PC-3 (cell line): ENCODE measurements around the gene ATP4A. TPM values are rescaled to one million over a fixed set of nuclear protein-coding genes. Genes with fewer than 3 reads are reported as not detected.

Experiments used
- ATAC-seq: fragments of 200-7000 bp; cut with Tn5 transposase; 2 replicates; pipeline ENCODE4 v1.9.1; 2020; ENCODE audit warnings: mild to moderate bottlenecking, moderate library complexity
- BruUV-seq: library from RNA; stranded (reverse); fragments of 400-500 nt; replicated peaks from 2 replicates; lab custom pipeline; 2021; lab: Mats Ljungman, UMichigan
- CTCF ChIA-PET: fragments of 300-600 bp; sonication (Branson Sonifier 250); formaldehyde crosslinking; loops from one replicate; lab custom pipeline; 2022; ENCODE audit warnings: antibody characterized with exemption; lab: Charles Lee
- POLR2A ChIA-PET: fragments of 300-600 bp; sonication (Branson Sonifier 250); formaldehyde crosslinking; loops from one replicate; lab custom pipeline; 2022; ENCODE audit warnings: antibody characterized with exemption; ENCODE audit not compliant: unreplicated experiment; lab: Charles Lee
- DNase-seq: peaks from one replicate; pipeline ENCODE4 v3.0.0-alpha.2; 2015
- H2AFZ ChIP-seq: fragments of 300-600 bp; sonication (generic); 2 replicates; pipeline ENCODE4 v1.6.0; 2016; ENCODE audit warnings: antibody characterized with exemption, low read length
- H3F3A ChIP-seq: fragments of 300-600 bp; sonication (generic); one replicate; pipeline ENCODE4 v1.6.0; 2017; ENCODE audit warnings: antibody characterized with exemption, low read length, control low read depth, mild to moderate bottlenecking; ENCODE audit not compliant: unreplicated experiment
- H3K27ac ChIP-seq: fragments of 300-600 bp; sonication (generic); 2 replicates; pipeline ENCODE4 v1.5.1; 2016; ENCODE audit warnings: mild to moderate bottlenecking, low read length
- H3K27me3 ChIP-seq: fragments of 300-600 bp; sonication (generic); 2 replicates; pipeline ENCODE4 v1.6.1; 2016; ENCODE audit warnings: low read length, mixed read lengths
- H3K36me3 ChIP-seq: fragments of 300-600 bp; sonication (generic); 2 replicates; pipeline ENCODE4 v1.6.1; 2016; ENCODE audit warnings: low read depth, mixed run types, low read length, mixed read lengths
- H3K4me1 ChIP-seq: fragments of 300-600 bp; sonication (generic); 2 replicates; pipeline ENCODE4 v1.5.1; 2016; ENCODE audit warnings: low read length; ENCODE audit not compliant: insufficient read depth
- H3K4me2 ChIP-seq: fragments of 300-600 bp; sonication (generic); 2 replicates; pipeline ENCODE4 v1.6.0; 2016; ENCODE audit warnings: low read length
- H3K4me3 ChIP-seq: fragments of 300-600 bp; sonication (generic); 2 replicates; pipeline ENCODE4 v1.5.1; 2016; ENCODE audit warnings: mild to moderate bottlenecking, low read length, mixed read lengths
- H3K79me2 ChIP-seq: fragments of 300-600 bp; sonication (generic); 2 replicates; pipeline ENCODE4 v1.6.1; 2017; ENCODE audit warnings: low read length, mixed read lengths
- H3K9ac ChIP-seq: fragments of 300-600 bp; sonication (generic); 2 replicates; pipeline ENCODE4 v1.6.0; 2016; ENCODE audit warnings: mild to moderate bottlenecking, low read length
- H3K9me2 ChIP-seq: fragments of 300-600 bp; sonication (generic); replicated peaks from 2 replicates; pipeline ENCODE4 v1.6.1; 2016; ENCODE audit warnings: mixed run types, low read length, mixed read lengths
- H3K9me3 ChIP-seq: fragments of 300-600 bp; sonication (generic); 2 replicates; pipeline ENCODE4 v1.6.1; 2016; ENCODE audit warnings: low read length, mixed read lengths
- H4K20me1 ChIP-seq: fragments of 300-600 bp; sonication (generic); 2 replicates; pipeline ENCODE4 v1.6.1; 2016; ENCODE audit warnings: low read length, mixed read lengths
- EZH2 ChIP-seq: fragments of 300-600 bp; sonication (generic); IDR thresholded peaks from one replicate; pipeline ENCODE4 v1.6.1; 2017; ENCODE audit warnings: antibody characterized with exemption, mild to moderate bottlenecking, low read length; ENCODE audit not compliant: unreplicated experiment
- EZH2phosphoT487 ChIP-seq: fragments of 300-600 bp; sonication (generic); IDR thresholded peaks from 2 replicates; pipeline ENCODE4 v1.6.1; 2018; ENCODE audit warnings: mild to moderate bottlenecking, antibody characterized with exemption, low read length, borderline replicate concordance
- intact Hi-C: fragments of 100-400 bp; cut with micrococcal nuclease; formaldehyde crosslinking; loops from 2 replicates; pipeline ENCODE4 v1.9.0; 2023
- total RNA-seq: library from RNA; depleted of rRNA; stranded (reverse); fragments of >200 nt; gene quantifications from 2 replicates; pipeline ENCODE4 v1.2.3, GENCODE V29; 2014
- TF ChIP-seq, protein P1 (sequence below): fragments of 300-600 bp; sonication (generic); conservative IDR thresholded peaks from 2 replicates; pipeline ENCODE4 v1.5.1; 2017; ENCODE audit warnings: antibody characterized with exemption, low read depth, mild to moderate bottlenecking, low read length

The ATP4A gene
- total RNA-seq, 1 experiment from 2014 or later = not detected

- ATAC-seq (no peak), DNase-seq (no peak)
- intact Hi-C loops = no loop called here
- no TSS peak for BruUV-seq
- ChIA-PET CTCF (no interaction called here), POLR2A (interaction anchor here (0.5 kb wide), 1 partner anchor 46 kb away, joined by 3 read pairs; no protein-coding TSS in a partner anchor)
- no peaks in the 10 kb centered on the region for H3K36me3 ChIP-seq
- no peaks in the 10 kb centered on the region for H3F3A ChIP-seq
- no peak overlapping the region for H3K27ac ChIP-seq
- no peak overlapping the region for H2AFZ ChIP-seq
- TF ChIP-seq EZH2 (no peak), EZH2phosphoT487 (no peak)
- TF ChIP-seq, protein P1, sequence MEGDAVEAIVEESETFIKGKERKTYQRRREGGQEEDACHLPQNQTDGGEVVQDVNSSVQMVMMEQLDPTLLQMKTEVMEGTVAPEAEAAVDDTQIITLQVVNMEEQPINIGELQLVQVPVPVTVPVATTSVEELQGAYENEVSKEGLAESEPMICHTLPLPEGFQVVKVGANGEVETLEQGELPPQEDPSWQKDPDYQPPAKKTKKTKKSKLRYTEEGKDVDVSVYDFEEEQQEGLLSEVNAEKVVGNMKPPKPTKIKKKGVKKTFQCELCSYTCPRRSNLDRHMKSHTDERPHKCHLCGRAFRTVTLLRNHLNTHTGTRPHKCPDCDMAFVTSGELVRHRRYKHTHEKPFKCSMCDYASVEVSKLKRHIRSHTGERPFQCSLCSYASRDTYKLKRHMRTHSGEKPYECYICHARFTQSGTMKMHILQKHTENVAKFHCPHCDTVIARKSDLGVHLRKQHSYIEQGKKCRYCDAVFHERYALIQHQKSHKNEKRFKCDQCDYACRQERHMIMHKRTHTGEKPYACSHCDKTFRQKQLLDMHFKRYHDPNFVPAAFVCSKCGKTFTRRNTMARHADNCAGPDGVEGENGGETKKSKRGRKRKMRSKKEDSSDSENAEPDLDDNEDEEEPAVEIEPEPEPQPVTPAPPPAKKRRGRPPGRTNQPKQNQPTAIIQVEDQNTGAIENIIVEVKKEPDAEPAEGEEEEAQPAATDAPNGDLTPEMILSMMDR = no peak
- H3K4me2 ChIP-seq = no peak overlapping the region
- no peak overlapping the region for H3K4me3 ChIP-seq
- no peak overlapping the region for H3K9ac ChIP-seq
- H3K27me3 ChIP-seq = no peaks in the 10 kb centered on the region
- H3K9me3 ChIP-seq = no peaks in the 10 kb centered on the region
- no peaks in the 10 kb centered on the region for H4K20me1 ChIP-seq
- H3K79me2 ChIP-seq = no peaks in the 10 kb centered on the region
- no peaks in the 10 kb centered on the region for H3K9me2 ChIP-seq
- H3K4me1 ChIP-seq = peaks cover 5% of the 10 kb centered on the region; the same call in 1 of the 2 replicates
Measured at GRCh38 chr19:35556025-35556590, 7.3 kb downstream of the ATP4A start.

DNA sequence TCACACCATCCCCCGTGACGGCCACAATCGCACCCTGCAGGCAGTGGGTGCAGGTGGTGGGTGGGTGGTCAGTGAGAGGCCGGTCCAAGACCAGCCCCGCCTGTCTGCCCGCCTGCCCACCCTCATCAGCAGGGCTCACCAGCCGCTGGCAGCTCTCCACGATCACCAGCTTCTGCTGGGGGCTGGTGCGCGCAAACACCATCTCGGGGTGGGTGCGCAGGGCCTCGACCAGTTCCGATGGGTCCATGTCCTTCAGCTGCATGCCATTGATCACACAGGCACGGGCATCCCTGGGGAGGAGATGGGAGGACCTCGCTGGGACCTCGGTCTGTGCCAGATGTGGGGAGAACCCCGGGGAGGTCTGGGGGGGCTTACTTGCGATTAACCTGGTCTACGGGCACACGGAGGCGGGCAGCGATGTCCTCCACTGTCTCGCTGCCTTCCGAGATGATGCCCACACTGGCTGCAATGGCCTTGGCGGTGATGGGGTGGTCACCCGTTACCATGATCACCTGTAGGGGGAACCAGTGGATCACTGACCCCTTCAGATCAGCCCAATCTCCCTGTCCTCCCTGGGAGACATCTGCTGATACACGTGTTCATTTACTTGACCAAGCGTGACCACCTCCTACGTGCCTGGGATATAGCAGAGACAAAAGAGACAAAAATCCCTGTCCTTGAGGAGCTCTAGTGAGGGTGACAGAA lies 8.0 kb downstream of the ATP4A start:
- no peak overlapping the region for H3K9ac ChIP-seq
- H3K27me3 ChIP-seq = no peaks in the 10 kb centered on the region
- no peaks in the 10 kb centered on the region for H3K36me3 ChIP-seq
- peaks cover 5% of the 10 kb centered on the region; the same call in 1 of the 2 replicates for H3K4me1 ChIP-seq
- TF ChIP-seq, protein P1 = peak; percentile 39
- TF ChIP-seq EZH2 (no peak), EZH2phosphoT487 (no peak)
- H3K9me2 ChIP-seq = no peaks in the 10 kb centered on the region
- BruUV-seq = no TSS peak
- H4K20me1 ChIP-seq = no peaks in the 10 kb centered on the region
- CTCF ChIA-PET = no interaction called here
- no peak overlapping the region for H3K4me3 ChIP-seq
- no peaks in the 10 kb centered on the region for H3F3A ChIP-seq
- H3K9me3 ChIP-seq = no peaks in the 10 kb centered on the region
- no peak overlapping the region for H2AFZ ChIP-seq
- H3K4me2 ChIP-seq = no peak overlapping the region
- POLR2A ChIA-PET = interaction anchor here (0.5 kb wide), 1 partner anchor 46 kb away, joined by 3 read pairs; no protein-coding TSS in a partner anchor
- H3K27ac ChIP-seq = no peak overlapping the region
- DNase-seq = peak; percentile 25
- intact Hi-C loops = no loop called here
- H3K79me2 ChIP-seq = no peaks in the 10 kb centered on the region
- peak; percentile 53; the same call in 1 of the 2 replicates for ATAC-seq

GRCh38 chr19:35554076-35554475 lies 9.4 kb downstream of the ATP4A start:
- Histone ChIP-seq H2AFZ (no peak overlapping the region), H3F3A (no peaks in the 10 kb centered on the region), H3K36me3 (no peaks in the 10 kb centered on the region), H3K4me2 (no peak overlapping the region), H3K9me3 (no peaks in the 10 kb centered on the region), H3K4me3 (no peak overlapping the region), H4K20me1 (no peaks in the 10 kb centered on the region), H3K27me3 (no peaks in the 10 kb centered on the region), H3K4me1 (peaks cover 5% of the 10 kb centered on the region; the same call in 1 of the 2 replicates), H3K9me2 (no peaks in the 10 kb centered on the region), H3K27ac (no peak overlapping the region), H3K9ac (no peak overlapping the region), H3K79me2 (no peaks in the 10 kb centered on the region)
- ATAC-seq = no peak; the same call in none of the 2 replicates
- DNase-seq = peak; percentile 2
- intact Hi-C loops = no loop called here
- no peak for TF ChIP-seq EZH2
- TF ChIP-seq EZH2phosphoT487 = no peak
- TF ChIP-seq, protein P1 = no peak
- CTCF ChIA-PET = no interaction called here
- BruUV-seq = no TSS peak
- POLR2A ChIA-PET = no interaction called here
